ENCODE results near the gene DPYSL3. TPM values are rescaled to one million over a fixed set of nuclear protein-coding genes. Genes with fewer than 3 reads are reported as not detected.

The DPYSL3 gene
- total RNA-seq, 2 donors from 2014 or later: 6.5 to 10.5 TPM

GRCh38 chr5:147426640-147427327 is 83.1 kb downstream of the DPYSL3 start:
- intact Hi-C loops (cut with DNase I): no loop called here
- ATAC-seq (no peak), DNase-seq (no peak)
- H3K36me3 ChIP-seq (replicated peaks in 1 of 2; ENCODE audit: insufficient read depth in 1 of 2, low read depth in 2 of 2): no peaks in the 10 kb centered on the region
- H3K4me1 ChIP-seq: no peaks in the 10 kb centered on the region
- no peak overlapping the region for H3K27ac ChIP-seq
- no peaks in the 10 kb centered on the region for H3K27me3 ChIP-seq
- 69 to 83% methylated on average over 3 of the region's 3 CpGs for WGBS, 2 donors
- no peaks in the 10 kb centered on the region for H3K9me3 ChIP-seq
- no peak overlapping the region for H3K4me3 ChIP-seq
- no peak for TF ChIP-seq CTCF (IDR thresholded peaks at IDR 0.05)
- no peak for TF ChIP-seq POLR2A (IDR thresholded peaks at IDR 0.05)

- WGBS, 2 donors: 73 to 76% methylated on average over 2 of the region's 2 CpGs
- Histone ChIP-seq H3K4me3 (no peak overlapping the region), H3K9me3 (no peaks in the 10 kb centered on the region), H3K4me1 (peaks cover 6% of the 10 kb centered on the region), H3K36me3 (replicated peaks in 1 of 2; ENCODE audit: insufficient read depth in 1 of 2, low read depth in 2 of 2) (no peaks in the 10 kb centered on the region), H3K27me3 (no peaks in the 10 kb centered on the region), H3K27ac (no peak overlapping the region)
- no peak for TF ChIP-seq POLR2A (IDR thresholded peaks at IDR 0.05)
- intact Hi-C loops (cut with DNase I): no loop called here
- no peak for ATAC-seq
- no peak for DNase-seq
These were observed 91.3 kb downstream of the DPYSL3 start for GRCh38 chr5:147418613-147419012.

GRCh38 chr5:147417135-147417813 is 92.6 kb downstream of the DPYSL3 start:
- 21 to 24% methylated on average over 5 of the region's 5 CpGs for WGBS, 2 donors
- H3K27me3 ChIP-seq: no peaks in the 10 kb centered on the region
- H3K4me3 ChIP-seq: no peak overlapping the region
- peaks cover 6% of the 10 kb centered on the region for H3K4me1 ChIP-seq
- intact Hi-C loops (cut with DNase I): no loop called here
- peak; percentile 52 to 74 (median 68) for DNase-seq
- no peaks in the 10 kb centered on the region for H3K36me3 ChIP-seq (replicated peaks in 1 of 2; ENCODE audit: insufficient read depth in 1 of 2, low read depth in 2 of 2)
- TF ChIP-seq POLR2A (IDR thresholded peaks at IDR 0.05): no peak
- TF ChIP-seq CTCF (IDR thresholded peaks at IDR 0.05): no peak
- H3K9me3 ChIP-seq: no peaks in the 10 kb centered on the region
- no peak overlapping the region for H3K27ac ChIP-seq
- peak; percentile 53 for ATAC-seq

GRCh38 chr5:147415651-147416050 is 94.2 kb downstream of the DPYSL3 start:
- no peaks in the 10 kb centered on the region for H3K27me3 ChIP-seq
- DNase-seq (no peak), ATAC-seq (no peak)
- no peak for TF ChIP-seq CTCF (IDR thresholded peaks at IDR 0.05)
- TF ChIP-seq POLR2A (IDR thresholded peaks at IDR 0.05): no peak
- WGBS, 2 donors: 77 to 88% methylated on average over 3 of the region's 3 CpGs
- no peak overlapping the region for H3K4me3 ChIP-seq
- peaks cover 6% of the 10 kb centered on the region for H3K4me1 ChIP-seq
- no peaks in the 10 kb centered on the region for H3K36me3 ChIP-seq (replicated peaks in 1 of 2; ENCODE audit: insufficient read depth in 1 of 2, low read depth in 2 of 2)
- intact Hi-C loops (cut with DNase I): no loop called here
- H3K9me3 ChIP-seq: no peaks in the 10 kb centered on the region
- no peak overlapping the region for H3K27ac ChIP-seq

- ATAC-seq (no peak), DNase-seq (no peak)
- Histone ChIP-seq H3K27ac (no peak overlapping the region), H3K9me3 (no peaks in the 10 kb centered on the region), H3K4me1 (peaks cover 6% of the 10 kb centered on the region), H3K27me3 (no peaks in the 10 kb centered on the region), H3K36me3 (replicated peaks in 1 of 2; ENCODE audit: insufficient read depth in 1 of 2, low read depth in 2 of 2) (no peaks in the 10 kb centered on the region), H3K4me3 (no peak overlapping the region)
- TF ChIP-seq POLR2A (IDR thresholded peaks at IDR 0.05) (no peak), CTCF (IDR thresholded peaks at IDR 0.05) (no peak)
- WGBS, 2 donors: 38 to 72% methylated on average over 1 to 3 of the region's 3 CpGs
- intact Hi-C loops (cut with DNase I): no loop called here
These were observed 96.6 kb downstream of the DPYSL3 start for GRCh38 chr5:147413266-147413665.

Data from body of pancreas (tissue), 4 donors.